H1 (cell line): ENCODE data around the gene EVA1C. TPM values are rescaled to one million over a fixed set of nuclear protein-coding genes. Genes with fewer than 3 reads are reported as not detected.

Experiments
- CEBPB ChIP-seq: IDR thresholded peaks from 2 replicates; pipeline ENCODE4 v1.6.1; 2012; ENCODE audit warnings: low read depth, low read length
- CHD2 ChIP-seq: IDR thresholded peaks from 2 replicates; pipeline ENCODE4 v1.6.1; 2012; ENCODE audit warnings: low read length, improper control_type of control experiment
- CTBP2 ChIP-seq: IDR thresholded peaks from 2 replicates; pipeline ENCODE4 v1.7.0; 2011; ENCODE audit warnings: borderline replicate concordance, mild to moderate bottlenecking, moderate library complexity, mixed read lengths, low read length; ENCODE audit not compliant: insufficient read depth, insufficient read length
- EZH2 ChIP-seq: fragments of 200-600 bp; sonication (generic); IDR thresholded peaks from 2 replicates; pipeline ENCODE4 v1.7.1; 2012; ENCODE audit warnings: low read depth, mild to moderate bottlenecking, moderate library complexity, low read length, inconsistent platforms; ENCODE audit not compliant: severe bottlenecking
- JUN ChIP-seq: IDR thresholded peaks from 2 replicates; pipeline ENCODE4 v1.6.1; 2011; ENCODE audit warnings: low read depth, mild to moderate bottlenecking, improper control_type of control experiment, low read length
- JUND ChIP-seq: IDR thresholded peaks from 2 replicates; pipeline ENCODE4 v1.6.1; 2011; ENCODE audit warnings: mild to moderate bottlenecking, improper control_type of control experiment, low read length
- KDM4A ChIP-seq: IDR thresholded peaks from one replicate; pipeline ENCODE4 v1.7.1; 2012; ENCODE audit warnings: low read depth, mild to moderate bottlenecking, moderate library complexity, low read length, inconsistent platforms; ENCODE audit not compliant: severe bottlenecking
- KDM5A ChIP-seq: fragments of 200-600 bp; IDR thresholded peaks from 2 replicates; pipeline ENCODE4 v1.7.1; 2012; ENCODE audit warnings: mild to moderate bottlenecking, low read length, inconsistent platforms, mixed read lengths
- MAFK ChIP-seq: IDR thresholded peaks from 2 replicates; pipeline ENCODE4 v1.6.1; 2012; ENCODE audit warnings: low read depth, mild to moderate bottlenecking, improper control_type of control experiment, low read length
- POLR2A ChIP-seq, 2 experiments: IDR thresholded peaks; 1 replicate in 1 of 2; 2 replicates in 1 of 2; pipeline ENCODE4 v1.6.1; 2011; ENCODE audit warnings: low read depth in 2 of 2, low read length in 2 of 2, mild to moderate bottlenecking in 2 of 2; ENCODE audit errors: control extremely low read depth in 1 of 2
- POLR2AphosphoS5 ChIP-seq: IDR thresholded peaks from 2 replicates; pipeline ENCODE4 v1.6.1; 2011; ENCODE audit warnings: low read depth, low read length
- POU5F1 ChIP-seq: IDR thresholded peaks from 2 replicates; pipeline ENCODE4 v1.6.1; 2011; ENCODE audit warnings: low read depth, mild to moderate bottlenecking, low read length, moderate library complexity
- RAD21 ChIP-seq, 2 experiments: IDR thresholded peaks in 1 of 2; conservative IDR thresholded peaks in 1 of 2; 2 replicates each; pipeline ENCODE4 v1.6.1; 2011; ENCODE audit warnings: low read depth in 2 of 2, low read length in 2 of 2, improper control_type of control experiment in 1 of 2, inconsistent platforms in 1 of 2, mild to moderate bottlenecking in 1 of 2, moderate library complexity in 1 of 2
- RNF2 ChIP-seq: fragments of 200-900, 300-1000 bp; sonication (generic); IDR thresholded peaks from 2 replicates; pipeline ENCODE4 v1.7.1; 2016; ENCODE audit warnings: borderline replicate concordance, low read depth, mild to moderate bottlenecking, antibody characterized with exemption, low read length; ENCODE audit not compliant: poor library complexity, severe bottlenecking; ENCODE audit errors: missing control alignments
- TAF7 ChIP-seq: optimal IDR thresholded peaks from 2 replicates; pipeline ENCODE3; 2011; ENCODE audit warnings: low read depth, mild to moderate bottlenecking, inconsistent platforms, low read length, moderate library complexity, borderline replicate concordance
- TCF12 ChIP-seq: IDR thresholded peaks from 2 replicates; pipeline ENCODE4 v1.6.1; 2011; ENCODE audit warnings: low read depth, mild to moderate bottlenecking, low read length
- polyA plus RNA-seq, 7 experiments: library from polyadenylated mRNA; depleted of rRNA in 3 of 7; stranded (reverse) in 5 of 7; unstranded in 2 of 7; fragments of >200 nt in 5 of 7; fragments of 200-250 nt in 2 of 7; gene quantifications; 1 replicate in 5 of 7; 2 replicates in 1 of 7; 4 replicates in 1 of 7; pipeline versions ENCODE4 v1.2.1 to v1.2.3, GENCODE V29; 2011 to 2013; ENCODE audit warnings: missing spikeins in 2 of 7, mixed read lengths in 2 of 7
- total RNA-seq: library from RNA; stranded (reverse); fragmentation: NEBNext Ultra II Directional; extraction: Animal tissue kit (Norgen Biotek cat#: 25700); gene quantifications from 2 replicates; pipeline ENCODE4 v1.2.1, GENCODE V29; 2021
- TF ChIP-seq, protein P1 (sequence below): IDR thresholded peaks from 2 replicates; pipeline ENCODE4 v1.6.1; 2012; ENCODE audit warnings: inconsistent platforms
- TF ChIP-seq, protein P2 (sequence below): IDR thresholded peaks from 2 replicates; pipeline ENCODE4 v1.6.1; 2012; ENCODE audit warnings: low read length, inconsistent platforms
- TF ChIP-seq, protein P3 (sequence below): IDR thresholded peaks from 2 replicates; pipeline ENCODE4 v1.6.1; 2012; ENCODE audit warnings: inconsistent platforms
- TF ChIP-seq, protein P4 (sequence below): IDR thresholded peaks from 2 replicates; pipeline ENCODE4 v1.6.1; 2011; ENCODE audit warnings: low read length, improper control_type of control experiment

Gene EVA1C
- total and polyA plus RNA-seq, 2 of the 8 experiments (the other 6 are each of a cell fraction or from before 2014, with no cell fraction given): 2.6 to 3.6 TPM

DNA sequence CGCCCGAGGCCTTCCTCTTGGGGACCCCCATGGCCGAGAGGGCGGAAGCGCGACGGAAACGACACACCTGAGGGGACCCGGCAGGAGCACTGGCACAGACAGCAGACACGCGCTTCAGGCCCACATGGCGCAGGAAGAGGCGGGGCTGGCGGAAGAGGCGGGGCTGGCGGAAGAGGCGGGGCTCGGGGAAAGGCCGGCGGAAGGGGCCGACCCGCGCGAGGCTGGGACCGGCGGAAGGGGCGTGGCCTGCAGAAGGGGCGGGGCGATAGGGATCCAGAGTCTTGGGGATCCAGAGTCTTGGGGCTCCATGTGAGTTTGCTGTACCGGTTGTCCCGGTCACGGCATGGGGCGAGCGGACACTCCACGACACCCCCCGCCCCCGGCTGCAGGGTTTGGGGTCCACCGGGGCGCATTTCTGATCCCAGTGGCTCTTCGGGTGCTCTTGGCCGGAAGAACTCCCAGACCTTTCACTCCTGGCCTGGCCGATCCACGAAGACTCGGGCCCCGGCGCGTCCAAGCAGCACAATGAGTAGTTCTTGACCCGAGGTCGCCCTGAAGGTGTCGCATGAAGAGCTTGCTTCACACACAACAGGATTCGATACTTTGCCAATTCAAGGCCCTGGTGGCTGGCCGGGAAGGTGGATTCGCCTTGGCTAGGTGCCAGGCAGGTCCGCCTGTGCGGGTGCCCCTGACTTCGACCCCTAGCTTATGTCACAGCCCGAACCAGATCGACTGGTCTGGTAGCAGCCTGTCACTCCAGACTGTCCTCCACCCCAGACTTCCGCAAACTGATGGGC, 19.4 kb upstream of the EVA1C start, which contains the start of gene URB1 (continued):
- TF ChIP-seq, protein P1, sequence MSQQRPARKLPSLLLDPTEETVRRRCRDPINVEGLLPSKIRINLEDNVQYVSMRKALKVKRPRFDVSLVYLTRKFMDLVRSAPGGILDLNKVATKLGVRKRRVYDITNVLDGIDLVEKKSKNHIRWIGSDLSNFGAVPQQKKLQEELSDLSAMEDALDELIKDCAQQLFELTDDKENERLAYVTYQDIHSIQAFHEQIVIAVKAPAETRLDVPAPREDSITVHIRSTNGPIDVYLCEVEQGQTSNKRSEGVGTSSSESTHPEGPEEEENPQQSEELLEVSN: peak; percentile 74
- TF ChIP-seq RNF2 (no peak), TCF12 (no peak), CEBPB (no peak), POLR2A (IDR thresholded peaks at IDR 0.05; ENCODE audit: control extremely low read depth in 1 of 2, low read depth in 2 of 2, low read length in 2 of 2) (peak in 1 of 2 experiments; percentile 68; a peak in 2 of 3 replicates), POU5F1 (no peak), TAF7 (peak; percentile 56), CHD2 (no peak), JUN (no peak), KDM4A (peak; percentile 66), EZH2 (no peak), MAFK (no peak), CTBP2 (no peak), JUND (no peak), KDM5A (no peak), RAD21 (IDR thresholded peaks at IDR 0.05 in 1 of 2, conservative IDR thresholded peaks at IDR 0.05 in 1 of 2; ENCODE audit: low read depth in 2 of 2, low read length in 2 of 2) (no peak), POLR2AphosphoS5 (peak; percentile 33; the same call in 1 of the 2 replicates)
- TF ChIP-seq, protein P2, sequence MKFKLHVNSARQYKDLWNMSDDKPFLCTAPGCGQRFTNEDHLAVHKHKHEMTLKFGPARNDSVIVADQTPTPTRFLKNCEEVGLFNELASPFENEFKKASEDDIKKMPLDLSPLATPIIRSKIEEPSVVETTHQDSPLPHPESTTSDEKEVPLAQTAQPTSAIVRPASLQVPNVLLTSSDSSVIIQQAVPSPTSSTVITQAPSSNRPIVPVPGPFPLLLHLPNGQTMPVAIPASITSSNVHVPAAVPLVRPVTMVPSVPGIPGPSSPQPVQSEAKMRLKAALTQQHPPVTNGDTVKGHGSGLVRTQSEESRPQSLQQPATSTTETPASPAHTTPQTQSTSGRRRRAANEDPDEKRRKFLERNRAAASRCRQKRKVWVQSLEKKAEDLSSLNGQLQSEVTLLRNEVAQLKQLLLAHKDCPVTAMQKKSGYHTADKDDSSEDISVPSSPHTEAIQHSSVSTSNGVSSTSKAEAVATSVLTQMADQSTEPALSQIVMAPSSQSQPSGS: no peak
- TF ChIP-seq, protein P3, sequence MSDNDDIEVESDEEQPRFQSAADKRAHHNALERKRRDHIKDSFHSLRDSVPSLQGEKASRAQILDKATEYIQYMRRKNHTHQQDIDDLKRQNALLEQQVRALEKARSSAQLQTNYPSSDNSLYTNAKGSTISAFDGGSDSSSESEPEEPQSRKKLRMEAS: peak; percentile 98
- TF ChIP-seq, protein P4, sequence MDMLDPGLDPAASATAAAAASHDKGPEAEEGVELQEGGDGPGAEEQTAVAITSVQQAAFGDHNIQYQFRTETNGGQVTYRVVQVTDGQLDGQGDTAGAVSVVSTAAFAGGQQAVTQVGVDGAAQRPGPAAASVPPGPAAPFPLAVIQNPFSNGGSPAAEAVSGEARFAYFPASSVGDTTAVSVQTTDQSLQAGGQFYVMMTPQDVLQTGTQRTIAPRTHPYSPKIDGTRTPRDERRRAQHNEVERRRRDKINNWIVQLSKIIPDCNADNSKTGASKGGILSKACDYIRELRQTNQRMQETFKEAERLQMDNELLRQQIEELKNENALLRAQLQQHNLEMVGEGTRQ: no peak
